ENCODE results near the gene FGFR2. TPM values are rescaled to one million over a fixed set of nuclear protein-coding genes. Genes with fewer than 3 reads are reported as not detected.

FGFR2 gene
- polyA plus RNA-seq, 1 of the 3 experiments (the other 2 are of a cell fraction) = 0.02 TPM

DNA sequence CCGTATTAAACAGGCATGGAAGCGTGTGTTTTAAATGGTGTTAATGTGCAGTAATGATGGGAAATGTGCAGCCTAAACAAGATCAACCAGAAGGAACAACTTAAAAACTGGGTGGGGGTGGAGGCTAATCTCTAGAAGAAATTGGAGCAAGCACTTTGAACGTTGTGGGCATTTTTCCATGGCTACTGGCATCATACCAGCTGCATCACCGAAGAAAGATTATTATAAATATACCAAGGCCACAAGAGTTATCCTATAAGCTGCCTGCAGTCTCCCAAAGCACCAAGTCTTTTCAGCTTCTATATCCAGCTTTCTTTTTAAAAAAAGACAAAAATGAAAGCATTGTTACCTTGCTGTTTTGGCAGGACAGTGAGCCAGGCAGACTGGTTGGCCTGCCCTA lies 79.9 kb downstream of the FGFR2 start:
- CTCF ChIA-PET = no interaction called here
- H3K27me3 ChIP-seq (ENCODE audit: insufficient read depth) = no peaks in the 10 kb centered on the region
- TF ChIP-seq MXI1 (IDR thresholded peaks at IDR 0.05; ENCODE audit: low read depth, low read length) (no peak), POLR2AphosphoS5 (IDR thresholded peaks at IDR 0.05; ENCODE audit: low read depth, low read length) (no peak), JUND (IDR thresholded peaks at IDR 0.05) (no peak), RAD21 (IDR thresholded peaks at IDR 0.05; ENCODE audit: low read length) (no peak), GABPA (IDR thresholded peaks at IDR 0.05; ENCODE audit: low read depth) (no peak), CHD2 (IDR thresholded peaks at IDR 0.05; ENCODE audit: low read length, partially characterized antibody) (no peak), RXRA (IDR thresholded peaks at IDR 0.05; ENCODE audit: borderline replicate concordance, low read depth) (no peak), SIN3A (IDR thresholded peaks at IDR 0.05; ENCODE audit: borderline replicate concordance, low read depth, low read length) (no peak), FOXJ3 (CRISPR knock-in tag; IDR thresholded peaks at IDR 0.05) (no peak), NFIC (IDR thresholded peaks at IDR 0.05; ENCODE audit: borderline replicate concordance) (no peak), MEF2A (IDR thresholded peaks at IDR 0.05; ENCODE audit: borderline replicate concordance, low read depth) (no peak), FOSL2 (IDR thresholded peaks at IDR 0.05; ENCODE audit: borderline replicate concordance, low read depth) (no peak), YY1 (IDR thresholded peaks at IDR 0.05; ENCODE audit: low read depth) (no peak)
- TF ChIP-seq, protein P1, sequence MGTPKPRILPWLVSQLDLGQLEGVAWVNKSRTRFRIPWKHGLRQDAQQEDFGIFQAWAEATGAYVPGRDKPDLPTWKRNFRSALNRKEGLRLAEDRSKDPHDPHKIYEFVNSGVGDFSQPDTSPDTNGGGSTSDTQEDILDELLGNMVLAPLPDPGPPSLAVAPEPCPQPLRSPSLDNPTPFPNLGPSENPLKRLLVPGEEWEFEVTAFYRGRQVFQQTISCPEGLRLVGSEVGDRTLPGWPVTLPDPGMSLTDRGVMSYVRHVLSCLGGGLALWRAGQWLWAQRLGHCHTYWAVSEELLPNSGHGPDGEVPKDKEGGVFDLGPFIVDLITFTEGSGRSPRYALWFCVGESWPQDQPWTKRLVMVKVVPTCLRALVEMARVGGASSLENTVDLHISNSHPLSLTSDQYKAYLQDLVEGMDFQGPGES (IDR thresholded peaks at IDR 0.05; ENCODE audit: low read depth, low read length) = no peak
- TF ChIP-seq, protein P2, sequence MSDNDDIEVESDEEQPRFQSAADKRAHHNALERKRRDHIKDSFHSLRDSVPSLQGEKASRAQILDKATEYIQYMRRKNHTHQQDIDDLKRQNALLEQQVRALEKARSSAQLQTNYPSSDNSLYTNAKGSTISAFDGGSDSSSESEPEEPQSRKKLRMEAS (IDR thresholded peaks at IDR 0.05; ENCODE audit: low read depth) = no peak
- TF ChIP-seq, protein P3, sequence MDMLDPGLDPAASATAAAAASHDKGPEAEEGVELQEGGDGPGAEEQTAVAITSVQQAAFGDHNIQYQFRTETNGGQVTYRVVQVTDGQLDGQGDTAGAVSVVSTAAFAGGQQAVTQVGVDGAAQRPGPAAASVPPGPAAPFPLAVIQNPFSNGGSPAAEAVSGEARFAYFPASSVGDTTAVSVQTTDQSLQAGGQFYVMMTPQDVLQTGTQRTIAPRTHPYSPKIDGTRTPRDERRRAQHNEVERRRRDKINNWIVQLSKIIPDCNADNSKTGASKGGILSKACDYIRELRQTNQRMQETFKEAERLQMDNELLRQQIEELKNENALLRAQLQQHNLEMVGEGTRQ (IDR thresholded peaks at IDR 0.05; ENCODE audit: borderline replicate concordance, low read depth, low read length) = no peak
- H3K4me2 ChIP-seq = no peak overlapping the region
- POLR2A ChIA-PET = interaction anchor here (0.7 kb wide), 1 partner anchor 16 kb away, joined by 3 read pairs; no protein-coding TSS in a partner anchor
- no peaks in the 10 kb centered on the region for H3K9me2 ChIP-seq
- no peak for DNase-seq
- H3F3A ChIP-seq (replicated peaks; ENCODE audit: insufficient read depth) = no peaks in the 10 kb centered on the region
- no peaks in the 10 kb centered on the region for H4K20me1 ChIP-seq (ENCODE audit: insufficient read depth)
- H3K36me3 ChIP-seq (replicated peaks in 1 of 2; ENCODE audit: control insufficient read depth in 1 of 2, insufficient read depth in 2 of 2, low read length in 1 of 2) = no peaks in the 10 kb centered on the region
- no peaks in the 10 kb centered on the region for H3K9me3 ChIP-seq
- H3K79me2 ChIP-seq (ENCODE audit: insufficient read depth) = no peaks in the 10 kb centered on the region
- H3K9ac ChIP-seq = no peak overlapping the region
- no peak overlapping the region for H3K4me3 ChIP-seq (ENCODE audit: low read depth in 2 of 2, low read length in 1 of 2)
- 26% methylated on average over 4 of the region's 4 CpGs for WGBS (ENCODE audit: low lambda C conversion rate)
- H3K27ac ChIP-seq (ENCODE audit: low read depth in 2 of 2, low read length in 1 of 2) = no peak overlapping the region
- H2AFZ ChIP-seq (ENCODE audit: low read depth) = no peak overlapping the region
- no peaks in the 10 kb centered on the region for H3K4me1 ChIP-seq (ENCODE audit: control insufficient read depth in 1 of 2, insufficient read depth in 2 of 2, low read depth in 1 of 2, low read length in 1 of 2)

Measured in SK-N-SH (cell line).